ENCODE results near the gene PLS1.
"Not testable (repeated sequence)": the region's sequence is repeated elsewhere in the genome, so short reads cannot be mapped to it uniquely, and the experiment has no call there.

Gene PLS1

GRCh38 chr3:142595951-142596725, at the start of gene PLS1:
PLS1 (plus strand) TSS chr3:142596393; CDS start chr3:142664238, 67,845 bp downstream.
- DNase-seq = peak; percentile 86

- no peak for DNase-seq
These were observed 46.2 kb upstream of the PLS1 start for GRCh38 chr3:142549986-142550385.

- not testable (repeated sequence) for DNase-seq
These were observed 43.6 kb upstream of the PLS1 start for GRCh38 chr3:142552579-142552978.

GRCh38 chr3:142553741-142554140, 42.5 kb upstream of the PLS1 start:
- DNase-seq = no peak

- DNase-seq = no peak
These were observed 36.1 kb upstream of the PLS1 start for GRCh38 chr3:142560118-142560517.

GRCh38 chr3:142563496-142563997, 32.6 kb upstream of the PLS1 start:
- no peak for DNase-seq

- DNase-seq = no peak
These were observed 30.1 kb upstream of the PLS1 start for GRCh38 chr3:142566096-142566495.

- DNase-seq = no peak
These were observed 27.7 kb upstream of the PLS1 start for GRCh38 chr3:142568393-142569017.

- not testable (repeated sequence) for DNase-seq
These were observed 26.8 kb upstream of the PLS1 start for GRCh38 chr3:142569422-142569821.

- DNase-seq = not testable (repeated sequence)
These were observed 22.0 kb upstream of the PLS1 start for GRCh38 chr3:142574223-142574622.

- DNase-seq = no peak
These were observed 21.5 kb upstream of the PLS1 start for GRCh38 chr3:142574665-142575064.

GRCh38 chr3:142576792-142577191, 19.4 kb upstream of the PLS1 start:
- no peak for DNase-seq

- no peak for DNase-seq
These were observed 18.4 kb upstream of the PLS1 start for GRCh38 chr3:142577696-142578328.

GRCh38 chr3:142578329-142579223, 17.6 kb upstream of the PLS1 start, which contains the start of gene ATR:
ATR (minus strand) TSS chr3:142578733; CDS start chr3:142578704, 29 bp downstream.
- peak; percentile 97 for DNase-seq

GRCh38 chr3:142580061-142580423, 16.2 kb upstream of the PLS1 start:
- no peak for DNase-seq

- not testable (repeated sequence) for DNase-seq
These were observed 15.1 kb upstream of the PLS1 start for GRCh38 chr3:142581070-142581469.

GRCh38 chr3:142586803-142587406, 9.3 kb upstream of the PLS1 start:
- DNase-seq = peak; percentile 29

GRCh38 chr3:142588703-142589102, 7.5 kb upstream of the PLS1 start:
- DNase-seq = no peak

GRCh38 chr3:142592268-142592667, 3.9 kb upstream of the PLS1 start:
- DNase-seq = not testable (repeated sequence)

GRCh38 chr3:142595141-142595540, 1.1 kb upstream of the PLS1 start:
- no peak for DNase-seq

- DNase-seq = no peak
These were observed 627 bp upstream of the PLS1 start for GRCh38 chr3:142595581-142595950.

- DNase-seq = no peak
These were observed 514 bp downstream of the PLS1 start for GRCh38 chr3:142596726-142597088.

Measured in stimulated activated CD4-positive, alpha-beta T cell treated with anti-CD3 and anti-CD28 coated beads, Interleukin-4, amount 100 ng/mL, for 24 hours (primary cell).